Karpas-422 (cell line): ENCODE results near the gene FAAP100. TPM values are rescaled to one million over a fixed set of nuclear protein-coding genes. Genes with fewer than 3 reads are reported as not detected.

Experiments used
- DNase-seq: peaks from one replicate; pipeline ENCODE4 v3.0.0-alpha.2; 2015
- H2AFZ ChIP-seq: fragments of 200-600 bp; sonication (generic); 2 replicates; pipeline ENCODE4 v1.6.1; 2014; ENCODE audit warnings: antibody characterized with exemption, low read length, mixed read lengths
- H3K27ac ChIP-seq: fragments of 200-600 bp; sonication (generic); 2 replicates; pipeline ENCODE4 v1.5.1; 2014; ENCODE audit warnings: mild to moderate bottlenecking, low read length, moderate library complexity
- H3K27me3 ChIP-seq: fragments of 200-600 bp; sonication (generic); 2 replicates; pipeline ENCODE4 v1.6.1; 2014; ENCODE audit warnings: low read length, mixed read lengths
- H3K36me3 ChIP-seq: fragments of 200-600 bp; sonication (generic); 2 replicates; pipeline ENCODE4 v1.6.1; 2014; ENCODE audit warnings: low read length, mixed read lengths; ENCODE audit not compliant: insufficient read depth
- H3K4me1 ChIP-seq: fragments of 200-600 bp; sonication (generic); 2 replicates; pipeline ENCODE4 v1.6.1; 2014; ENCODE audit warnings: mild to moderate bottlenecking, low read length, mixed read lengths
- H3K4me2 ChIP-seq: fragments of 200-600 bp; sonication (generic); 2 replicates; pipeline ENCODE4 v1.6.1; 2014; ENCODE audit warnings: low read length, low read depth, mild to moderate bottlenecking; ENCODE audit not compliant: poor library complexity, severe bottlenecking
- H3K4me3 ChIP-seq: fragments of 200-600 bp; sonication (generic); 2 replicates; pipeline ENCODE4 v1.5.1; 2014; ENCODE audit warnings: mild to moderate bottlenecking, antibody characterized with exemption, low read length, mixed read lengths
- H3K79me2 ChIP-seq: fragments of 200-600 bp; sonication (generic); 2 replicates; pipeline ENCODE4 v1.6.1; 2014; ENCODE audit warnings: mild to moderate bottlenecking, low read length, mixed read lengths
- H3K9ac ChIP-seq: fragments of 200-600 bp; sonication (generic); 2 replicates; pipeline ENCODE4 v1.6.0; 2014; ENCODE audit warnings: low read length
- H3K9me2 ChIP-seq: fragments of 200-600 bp; sonication (generic), shearing (Covaris generic); replicated peaks from 2 replicates; pipeline ENCODE4 v1.6.0; 2014; ENCODE audit warnings: mild to moderate bottlenecking, low read length, moderate library complexity; ENCODE audit not compliant: insufficient read depth
- H3K9me3 ChIP-seq: fragments of 300-700, 200-600 bp; sonication (generic); 2 replicates; pipeline ENCODE4 v1.6.1; 2014; ENCODE audit warnings: low read length, mixed read lengths
- H4K20me1 ChIP-seq: fragments of 200-600 bp; sonication (generic); 2 replicates; pipeline ENCODE4 v1.6.1; 2014; ENCODE audit warnings: mild to moderate bottlenecking, antibody characterized with exemption, low read length, low read depth; ENCODE audit not compliant: insufficient read depth
- total RNA-seq: library from RNA; depleted of rRNA; stranded (reverse); fragments of >200 nt; shearing (Covaris generic); gene quantifications from 2 replicates; pipeline ENCODE4 v1.2.3, GENCODE V29; 2014; ENCODE audit warnings: low replicate concordance; rRNA removed

FAAP100 gene
- 14.8 and 30.9 TPM in 2 replicates for total RNA-seq

DNA sequence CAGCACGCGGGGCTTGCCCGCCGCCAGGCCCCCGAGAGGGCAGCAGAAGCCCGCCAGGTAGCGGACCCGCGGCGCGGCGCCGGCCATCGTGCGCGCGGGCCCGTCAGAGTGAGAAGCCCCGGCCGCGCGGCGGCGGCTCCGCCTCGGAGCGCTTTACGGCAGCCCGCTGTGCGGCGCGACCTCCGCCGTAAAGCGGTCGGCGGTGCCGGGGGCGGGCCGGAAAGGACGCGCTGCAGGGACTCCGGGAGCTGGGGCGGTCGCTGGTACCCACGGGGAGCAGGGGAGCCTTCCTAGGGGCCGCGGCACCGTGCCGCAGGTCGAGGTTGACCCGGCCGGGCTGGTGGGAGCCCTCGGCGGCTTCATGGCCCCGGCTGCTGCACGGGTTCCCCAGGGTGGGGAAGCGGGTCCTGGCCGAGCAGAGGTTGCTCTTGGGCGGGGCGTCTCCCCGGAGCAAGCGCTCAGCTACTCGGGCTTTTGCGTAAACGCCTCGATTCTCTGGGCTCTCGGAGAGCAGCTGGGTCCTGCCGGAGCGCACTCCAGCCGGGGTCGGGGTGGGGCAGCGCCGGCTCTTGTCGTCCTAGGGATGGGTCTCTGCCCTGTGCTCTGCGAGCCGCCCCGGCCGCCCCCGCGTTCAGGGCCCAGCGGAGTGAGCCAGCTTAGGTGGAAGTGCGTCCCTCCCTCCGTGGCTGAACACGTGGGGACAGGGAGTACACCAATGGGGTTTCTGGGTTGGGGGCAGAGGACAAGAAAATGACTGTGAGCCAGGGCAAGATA, at the start of gene FAAP100:
TSS of gene FAAP100 (minus strand) at position 110 of the 774 bp plus-strand sequence. CDS start at position 87, 23 bp downstream.
- Histone ChIP-seq H3K27ac (peak within 1 kb of the TSS; percentile 74), H2AFZ (peak within 1 kb of the TSS; percentile 95; the same call in 1 of the 2 replicates), H3K9me2 (no peaks in the 10 kb centered on the region), H3K4me2 (peak within 1 kb of the TSS; percentile 75), H3K27me3 (no peaks in the 10 kb centered on the region), H3K4me1 (peaks cover 21% of the 10 kb centered on the region), H3K9ac (peak within 1 kb of the TSS; percentile 93), H3K36me3 (peaks cover 8% of the 10 kb centered on the region; the same call in 1 of the 2 replicates), H3K4me3 (peak within 1 kb of the TSS; percentile 99), H3K9me3 (no peaks in the 10 kb centered on the region), H3K79me2 (peaks cover 28% of the 10 kb centered on the region), H4K20me1 (peaks cover 4% of the 10 kb centered on the region)
- DNase-seq, result peak; percentile 94

- Histone ChIP-seq H3K4me3 (no peak overlapping the region), H3K9me3 (no peaks in the 10 kb centered on the region), H3K27me3 (no peaks in the 10 kb centered on the region), H3K9ac (no peak overlapping the region), H3K4me2 (no peak overlapping the region), H3K27ac (0 out of 2 replicates have a peak overlapping the region, but pooled peaks have one; percentile 13), H2AFZ (no peak overlapping the region), H3K36me3 (peaks cover 49% of the 10 kb centered on the region), H4K20me1 (no peaks in the 10 kb centered on the region), H3K79me2 (peaks cover 20% of the 10 kb centered on the region), H3K9me2 (no peaks in the 10 kb centered on the region), H3K4me1 (peaks cover 19% of the 10 kb centered on the region)
- peak; percentile 90 for DNase-seq
Observed at GRCh38 chr17:81601525-81602120, 49.5 kb upstream of the FAAP100 start.

- no peak overlapping the region for H3K4me2 ChIP-seq
- H2AFZ ChIP-seq, result no peak overlapping the region
- no peak overlapping the region for H3K4me3 ChIP-seq
- H3K9me2 ChIP-seq, result no peaks in the 10 kb centered on the region
- peaks cover 54% of the 10 kb centered on the region for H3K36me3 ChIP-seq
- no peak overlapping the region for H3K27ac ChIP-seq
- DNase-seq, result no peak
- peaks cover 19% of the 10 kb centered on the region for H3K4me1 ChIP-seq
- H3K79me2 ChIP-seq, result peaks cover 16% of the 10 kb centered on the region
- H4K20me1 ChIP-seq, result no peaks in the 10 kb centered on the region
- no peak overlapping the region for H3K9ac ChIP-seq
- no peaks in the 10 kb centered on the region for H3K27me3 ChIP-seq
- H3K9me3 ChIP-seq, result no peaks in the 10 kb centered on the region
Observed at GRCh38 chr17:81599719-81600486, 47.8 kb upstream of the FAAP100 start.

GRCh38 chr17:81593105-81593871, 41.1 kb upstream of the FAAP100 start:
- no peak overlapping the region for H3K4me2 ChIP-seq
- H3K27ac ChIP-seq, result no peak overlapping the region
- H3K9me3 ChIP-seq, result no peaks in the 10 kb centered on the region
- no peak overlapping the region for H3K9ac ChIP-seq
- no peak for DNase-seq
- H2AFZ ChIP-seq, result no peak overlapping the region
- no peaks in the 10 kb centered on the region for H4K20me1 ChIP-seq
- no peaks in the 10 kb centered on the region for H3K9me2 ChIP-seq
- H3K79me2 ChIP-seq, result no peaks in the 10 kb centered on the region
- peaks cover 38% of the 10 kb centered on the region for H3K36me3 ChIP-seq
- H3K27me3 ChIP-seq, result no peaks in the 10 kb centered on the region
- no peak overlapping the region for H3K4me3 ChIP-seq
- H3K4me1 ChIP-seq, result peaks cover 4% of the 10 kb centered on the region

- Histone ChIP-seq H3K9me2 (no peaks in the 10 kb centered on the region), H3K27me3 (no peaks in the 10 kb centered on the region), H3K36me3 (peaks cover 34% of the 10 kb centered on the region), H3K4me1 (no peaks in the 10 kb centered on the region), H3K4me3 (no peak overlapping the region), H3K27ac (no peak overlapping the region), H4K20me1 (no peaks in the 10 kb centered on the region), H3K9me3 (no peaks in the 10 kb centered on the region), H3K9ac (no peak overlapping the region), H2AFZ (no peak overlapping the region), H3K79me2 (no peaks in the 10 kb centered on the region), H3K4me2 (no peak overlapping the region)
- DNase-seq, result no peak
Observed at GRCh38 chr17:81591971-81592370, 39.8 kb upstream of the FAAP100 start.

DNA sequence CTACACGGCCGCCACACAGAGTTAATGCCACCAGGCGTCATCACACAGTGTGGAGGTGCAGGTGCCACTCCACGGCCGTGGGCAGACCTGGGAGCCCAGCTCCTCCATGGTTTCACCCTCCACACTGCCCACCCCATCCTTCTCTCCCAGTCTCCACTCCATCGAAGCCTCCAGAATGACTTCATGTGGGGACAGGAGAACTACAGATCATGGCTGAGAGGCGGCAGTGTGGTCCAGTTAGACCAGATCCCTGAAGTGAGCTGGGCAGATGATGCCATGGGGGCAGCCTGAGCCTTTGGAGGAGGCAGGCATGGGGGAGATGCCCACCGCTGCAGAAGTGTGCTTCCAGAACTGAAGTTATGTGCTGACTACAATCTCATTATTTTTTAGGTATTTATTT, 38.0 kb upstream of the FAAP100 start:
- H3K4me3 ChIP-seq, result no peak overlapping the region
- H3K4me2 ChIP-seq, result no peak overlapping the region
- H4K20me1 ChIP-seq, result no peaks in the 10 kb centered on the region
- no peaks in the 10 kb centered on the region for H3K4me1 ChIP-seq
- no peak overlapping the region for H3K9ac ChIP-seq
- no peak overlapping the region for H2AFZ ChIP-seq
- H3K9me3 ChIP-seq, result no peaks in the 10 kb centered on the region
- no peaks in the 10 kb centered on the region for H3K27me3 ChIP-seq
- H3K36me3 ChIP-seq, result peaks cover 22% of the 10 kb centered on the region
- DNase-seq, result no peak
- H3K27ac ChIP-seq, result no peak overlapping the region
- H3K79me2 ChIP-seq, result no peaks in the 10 kb centered on the region
- no peaks in the 10 kb centered on the region for H3K9me2 ChIP-seq

GRCh38 chr17:81589612-81590011, 37.5 kb upstream of the FAAP100 start:
- no peaks in the 10 kb centered on the region for H4K20me1 ChIP-seq
- H3K9me2 ChIP-seq, result no peaks in the 10 kb centered on the region
- peaks cover 22% of the 10 kb centered on the region for H3K36me3 ChIP-seq
- H3K4me1 ChIP-seq, result no peaks in the 10 kb centered on the region
- no peak overlapping the region for H3K4me2 ChIP-seq
- no peaks in the 10 kb centered on the region for H3K79me2 ChIP-seq
- no peaks in the 10 kb centered on the region for H3K27me3 ChIP-seq
- no peak overlapping the region for H3K4me3 ChIP-seq
- H3K9me3 ChIP-seq, result no peaks in the 10 kb centered on the region
- no peak overlapping the region for H3K27ac ChIP-seq
- no peak for DNase-seq
- H3K9ac ChIP-seq, result no peak overlapping the region
- no peak overlapping the region for H2AFZ ChIP-seq
